Activated T-cell treated with anti-CD3 and anti-CD28 coated beads for 48 hours (primary cell): ENCODE data around the gene RADIL.
"Not testable (repeated sequence)": the region's sequence is repeated elsewhere in the genome, so short reads cannot be mapped to it uniquely, and the experiment has no call there.

Experiments used
- DNase-seq: peaks from one replicate; pipeline ENCODE4 v3.0.0-alpha.2; 2020; ENCODE audit warnings: low read depth

RADIL gene, protein sequence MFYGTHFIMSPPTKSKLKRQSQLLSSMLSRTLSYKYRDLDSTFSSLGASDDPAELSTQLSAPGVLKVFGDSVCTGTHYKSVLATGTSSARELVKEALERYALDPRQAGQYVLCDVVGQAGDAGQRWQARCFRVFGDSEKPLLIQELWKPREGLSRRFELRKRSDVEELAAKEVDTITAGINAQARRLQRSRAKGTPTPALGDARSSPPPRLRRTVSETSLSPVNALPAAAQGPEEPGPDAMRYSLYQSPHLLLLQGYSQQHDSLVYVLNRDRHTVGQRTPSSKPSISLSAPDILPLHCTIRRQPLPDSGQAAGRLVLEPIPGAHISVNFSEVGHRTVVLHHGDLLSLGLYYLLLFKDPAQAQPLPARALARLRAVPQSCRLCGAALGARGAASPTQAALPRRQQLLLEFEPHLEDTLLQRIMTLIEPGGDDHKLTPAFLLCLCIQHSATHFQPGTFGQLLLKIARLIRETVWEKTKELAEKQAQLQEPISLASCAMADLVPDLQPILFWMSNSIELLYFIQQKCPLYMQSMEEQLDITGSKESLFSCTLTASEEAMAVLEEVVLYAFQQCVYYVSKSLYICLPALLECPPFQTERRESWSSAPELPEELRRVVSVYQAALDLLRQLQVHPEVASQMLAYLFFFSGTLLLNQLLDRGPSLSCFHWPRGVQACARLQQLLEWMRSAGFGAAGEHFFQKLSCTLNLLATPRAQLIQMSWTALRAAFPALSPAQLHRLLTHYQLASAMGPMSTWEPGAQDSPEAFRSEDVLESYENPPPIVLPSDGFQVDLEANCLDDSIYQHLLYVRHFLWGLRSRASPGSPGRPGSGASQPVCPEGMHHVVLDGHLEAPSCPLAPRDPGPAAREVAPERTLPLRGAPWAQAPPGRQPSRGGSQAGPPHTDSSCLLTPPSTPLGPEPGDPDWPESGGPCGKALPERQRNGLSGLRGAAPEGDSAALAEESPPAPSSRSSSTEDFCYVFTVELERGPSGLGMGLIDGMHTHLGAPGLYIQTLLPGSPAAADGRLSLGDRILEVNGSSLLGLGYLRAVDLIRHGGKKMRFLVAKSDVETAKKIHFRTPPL

DNA sequence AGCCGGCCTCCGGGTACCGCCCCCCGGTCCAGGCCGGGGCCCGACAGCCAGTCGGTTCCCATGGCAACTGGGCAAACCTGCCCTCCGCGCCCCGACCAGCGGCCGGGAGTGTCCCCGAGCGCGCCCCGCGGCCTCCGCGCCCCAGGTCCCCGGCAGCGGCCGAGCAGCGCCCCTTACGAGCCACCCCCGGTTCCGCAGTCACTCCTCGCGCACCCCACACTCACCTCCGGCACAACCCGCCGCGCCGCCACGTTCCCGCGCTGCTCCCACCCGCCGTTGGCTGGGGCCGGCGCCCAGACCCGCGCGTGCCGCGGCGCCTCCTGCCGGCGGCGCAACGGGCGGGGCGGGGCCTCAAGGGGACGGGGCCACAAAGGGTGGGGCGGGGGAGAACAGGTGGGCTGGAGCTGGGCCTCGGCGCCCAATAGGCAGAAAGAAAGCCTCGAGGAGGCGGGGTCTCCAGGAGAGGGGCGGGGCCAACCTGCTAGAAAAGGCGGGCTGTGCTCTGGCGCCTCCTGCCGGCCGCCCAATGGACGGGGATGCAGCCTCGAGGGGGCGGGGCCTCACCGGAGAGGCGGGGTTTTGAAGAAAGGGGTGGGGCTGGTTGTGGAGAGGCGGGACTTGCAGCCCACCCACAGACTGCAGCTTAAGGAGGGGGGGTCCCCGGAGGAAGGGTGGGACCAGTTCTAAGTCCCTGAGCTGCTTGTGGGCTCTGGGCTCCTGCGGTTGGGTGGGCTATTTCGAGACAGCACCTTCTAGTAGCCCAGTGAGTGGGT, at the start of gene RADIL:
TSS of gene RADIL (minus strand) at position 345 of the 773 bp plus-strand sequence. CDS start 5,577 bp downstream, outside the sequence.
- DNase-seq = peak; percentile 93

DNA sequence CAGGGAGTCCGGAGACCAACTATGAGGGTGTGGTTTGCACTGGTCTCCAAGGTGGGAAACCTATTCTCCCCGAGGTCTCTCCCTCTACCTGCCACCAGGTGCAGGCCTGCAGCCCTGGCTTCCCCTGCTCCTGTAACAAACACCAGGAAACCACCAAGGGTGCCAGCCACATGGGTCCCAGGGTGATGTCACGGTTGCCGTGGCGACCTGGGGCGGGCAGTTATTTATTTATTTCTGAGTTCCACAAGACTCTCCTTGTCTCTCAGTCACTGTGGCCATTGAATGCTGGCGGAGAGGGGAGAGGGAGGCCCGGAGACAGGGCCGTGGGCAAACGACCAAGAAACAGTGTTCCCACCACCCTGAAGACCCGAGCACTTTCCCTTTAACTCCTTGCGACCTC, 48.4 kb upstream of the RADIL start:
- no peak for DNase-seq

DNA sequence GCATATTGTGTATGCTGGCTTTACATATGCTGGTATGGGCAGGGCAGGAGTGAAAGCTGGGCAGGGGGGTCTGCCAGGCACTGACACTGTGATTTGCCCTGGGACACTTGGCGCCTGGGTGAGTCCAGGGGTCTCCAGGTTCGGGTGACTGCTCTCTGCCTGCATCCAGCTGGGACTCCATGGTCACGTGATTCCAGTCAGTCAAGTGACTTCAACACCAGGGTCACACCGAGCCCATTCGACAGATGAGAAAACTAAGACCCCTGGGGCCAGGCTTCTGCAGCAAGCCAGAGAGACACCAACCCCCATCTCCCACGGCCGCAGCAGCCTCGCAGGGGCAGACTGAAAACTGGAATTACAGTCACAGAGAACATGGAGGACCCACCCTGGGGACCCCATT, 45.5 kb upstream of the RADIL start:
- no peak for DNase-seq

DNA sequence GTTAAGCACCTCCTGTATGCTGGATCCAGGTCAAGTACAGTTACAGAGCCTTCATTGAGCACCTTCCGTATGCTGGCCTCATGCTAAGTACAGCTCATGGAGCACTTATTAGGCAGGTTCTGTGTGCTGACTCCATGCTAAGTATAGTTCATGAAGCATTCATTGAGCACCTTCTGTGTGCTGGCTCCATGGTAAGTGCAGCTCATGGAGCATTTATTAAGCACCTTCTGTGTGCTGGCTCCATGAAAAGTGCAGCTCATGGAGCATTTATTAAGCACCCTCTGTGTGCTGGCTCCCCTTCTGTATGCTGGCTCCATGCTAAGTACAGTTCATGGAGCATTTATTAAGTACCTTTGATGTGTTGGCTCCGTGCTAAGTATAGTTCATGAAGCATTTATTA, 44.9 kb upstream of the RADIL start:
- no peak for DNase-seq

DNA sequence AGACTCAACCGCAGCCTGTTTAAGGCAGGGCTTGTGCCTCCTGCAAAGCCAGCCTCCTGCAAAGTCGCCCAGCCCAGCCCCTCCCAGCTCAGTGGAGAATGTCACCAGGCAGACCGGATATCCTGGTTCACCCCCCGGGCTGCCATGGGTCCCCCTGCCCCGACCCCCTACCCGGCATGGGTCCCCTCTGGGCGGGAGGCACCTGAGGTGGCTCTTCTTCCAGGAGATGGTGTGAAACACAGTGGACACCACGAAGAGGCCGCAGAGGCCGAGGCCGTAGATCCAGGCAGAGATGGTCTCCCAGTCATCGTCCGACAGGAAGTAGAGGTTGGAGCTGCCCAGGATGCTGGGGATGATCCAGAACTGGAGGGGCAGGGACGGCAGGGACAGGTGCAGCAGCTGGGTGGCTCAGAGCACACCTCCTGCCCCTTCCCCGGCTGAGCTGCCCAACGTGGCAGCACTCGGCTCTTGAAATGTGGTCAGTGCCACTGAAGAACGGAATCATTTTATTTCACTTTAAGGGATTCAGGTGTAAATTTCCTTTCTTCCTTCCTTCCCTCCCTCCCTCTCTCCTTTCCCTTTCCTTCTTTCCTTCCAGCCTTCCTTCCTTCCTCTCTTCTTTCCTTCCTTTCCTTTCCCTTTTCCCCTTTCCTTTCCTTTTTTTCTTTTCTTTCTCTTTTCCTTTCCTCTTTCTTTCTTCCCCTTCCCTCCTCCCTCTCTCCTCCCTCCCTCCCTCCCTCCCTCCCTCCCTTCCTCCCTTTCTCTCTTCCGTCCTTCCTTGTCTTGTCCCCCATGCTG, 36.7 kb upstream of the RADIL start:
- no peak for DNase-seq

DNA sequence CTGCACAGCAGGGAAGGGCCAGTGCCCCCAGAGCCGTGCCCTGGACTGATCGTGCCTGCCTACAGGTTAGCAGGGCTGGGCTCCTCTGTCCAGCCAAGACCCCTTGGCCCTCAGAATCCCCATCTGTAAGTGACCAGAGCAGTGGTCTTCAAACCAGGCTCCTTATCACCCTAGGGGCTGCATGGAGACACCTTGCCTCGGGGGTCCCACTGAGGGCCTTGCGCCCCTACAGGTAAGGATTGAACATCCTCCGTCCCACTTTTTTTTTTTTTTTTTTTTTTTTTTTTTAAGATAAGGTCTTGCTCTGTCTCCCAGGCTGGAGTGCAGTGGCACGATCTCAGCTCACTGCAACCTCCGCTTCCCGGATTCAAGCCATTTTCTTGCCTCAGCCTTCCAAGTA, 32.6 kb upstream of the RADIL start:
- no peak for DNase-seq

DNA sequence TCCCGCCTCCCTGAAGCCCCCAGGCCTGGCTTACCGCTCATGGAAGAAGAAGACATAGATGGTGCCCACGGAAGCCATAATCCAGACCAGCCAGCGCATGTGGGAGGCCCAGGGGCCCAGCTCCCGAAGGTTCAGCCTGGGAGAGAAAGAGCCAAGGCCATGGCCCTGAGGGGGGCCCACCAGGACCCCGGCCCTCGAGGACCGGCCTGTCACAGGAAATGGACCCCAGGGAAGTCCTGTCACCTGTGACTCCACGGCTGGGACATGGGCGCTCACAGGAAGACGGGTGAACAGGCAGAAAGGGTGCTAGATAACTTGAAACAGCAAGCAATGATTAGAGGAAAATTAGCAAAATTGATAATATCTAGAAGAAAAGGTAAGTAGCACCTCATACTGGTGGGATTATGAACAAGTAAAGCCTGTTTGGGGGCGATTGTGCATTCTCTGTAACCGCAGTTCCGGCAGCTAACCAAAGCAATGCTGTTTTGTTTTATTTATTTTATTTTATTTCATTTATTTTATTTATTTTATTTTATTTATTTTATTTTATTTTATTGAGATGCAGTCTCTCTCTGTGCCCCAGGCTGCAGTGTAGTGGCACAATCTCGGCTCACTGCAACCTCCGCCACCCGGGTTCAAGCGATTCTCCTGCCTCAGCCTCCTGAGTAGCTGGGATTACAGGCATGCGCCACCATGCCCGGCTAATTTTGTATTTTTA, 27.8 kb upstream of the RADIL start:
- DNase-seq = no peak

DNA sequence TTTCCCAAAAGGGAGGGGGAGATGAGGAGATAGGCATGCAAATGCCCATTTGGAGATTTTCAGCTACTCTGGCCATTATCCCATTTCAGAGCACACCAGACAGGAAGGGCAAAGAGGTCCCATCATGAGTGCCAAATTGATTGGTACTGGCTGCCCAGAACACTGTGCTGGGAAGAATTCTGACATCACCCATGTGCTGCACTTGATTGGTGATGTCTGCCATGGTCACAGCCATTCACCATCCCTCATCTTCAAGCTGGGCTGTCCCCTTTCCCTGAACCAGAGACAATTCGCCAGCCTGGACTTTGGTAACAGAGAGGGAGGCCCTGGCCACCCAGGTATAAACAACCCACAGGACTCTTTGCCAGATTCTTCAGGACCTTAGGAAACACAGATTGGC, 23.2 kb upstream of the RADIL start:
- no peak for DNase-seq

DNA sequence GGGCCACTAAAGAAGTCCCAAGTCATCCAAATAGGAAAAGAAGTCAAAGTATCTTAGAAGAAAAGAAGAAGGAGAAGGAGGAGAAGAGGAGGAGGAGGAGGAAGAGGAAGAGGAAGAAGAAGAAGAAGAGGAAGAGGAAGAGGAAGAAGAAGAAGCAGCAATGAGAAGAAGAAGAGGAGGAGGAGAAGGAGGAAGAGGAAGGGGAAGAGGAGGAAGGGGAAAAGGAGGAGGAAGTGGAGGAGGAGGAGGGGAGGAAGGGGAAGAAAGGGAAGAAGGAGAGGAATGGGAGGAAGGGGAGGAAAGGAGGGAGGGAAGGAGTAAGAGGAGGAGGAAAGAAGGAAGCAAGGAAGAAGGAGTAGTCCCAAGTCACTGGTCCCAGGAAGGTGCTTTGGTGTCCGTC, 21.7 kb upstream of the RADIL start:
- no peak for DNase-seq

DNA sequence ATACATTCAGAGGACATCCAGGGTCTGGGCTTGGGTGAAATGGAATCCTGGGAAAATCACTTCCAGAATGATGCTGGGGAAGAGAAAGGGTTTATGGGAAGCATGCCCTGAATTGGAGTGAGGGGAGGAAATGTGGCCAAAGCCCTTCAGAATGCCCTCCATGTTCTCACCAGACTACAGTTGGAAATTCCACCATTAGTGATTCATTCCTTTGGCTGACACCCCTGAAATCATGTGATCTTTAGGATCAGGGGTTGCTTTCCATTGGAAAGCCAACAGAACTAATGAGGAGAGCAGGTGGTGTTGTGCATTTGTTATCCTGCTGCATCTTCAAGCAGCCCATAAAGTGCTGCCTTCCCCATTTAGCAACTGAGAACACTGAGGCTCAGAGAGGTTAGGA, 20.8 kb upstream of the RADIL start:
- no peak for DNase-seq

DNA sequence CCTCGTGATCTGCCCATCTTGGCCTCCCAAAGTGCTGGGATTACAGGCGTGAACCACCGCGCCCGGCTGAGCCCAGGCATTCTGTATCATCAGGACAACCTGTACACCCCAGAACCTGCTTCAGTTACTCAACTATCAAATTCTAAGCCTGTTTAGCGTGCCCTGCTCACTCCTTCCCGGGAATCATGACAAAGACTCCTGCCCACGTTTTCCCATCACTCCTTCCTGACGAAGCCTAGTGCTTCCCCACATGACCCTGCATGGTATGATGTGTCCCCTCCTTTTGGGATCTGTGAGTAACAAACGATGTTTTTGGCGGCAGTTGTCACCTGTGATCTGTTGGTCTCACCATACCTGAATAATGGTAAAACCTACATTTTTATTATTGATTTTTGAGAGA, 12.2 kb upstream of the RADIL start:
- DNase-seq = no peak

DNA sequence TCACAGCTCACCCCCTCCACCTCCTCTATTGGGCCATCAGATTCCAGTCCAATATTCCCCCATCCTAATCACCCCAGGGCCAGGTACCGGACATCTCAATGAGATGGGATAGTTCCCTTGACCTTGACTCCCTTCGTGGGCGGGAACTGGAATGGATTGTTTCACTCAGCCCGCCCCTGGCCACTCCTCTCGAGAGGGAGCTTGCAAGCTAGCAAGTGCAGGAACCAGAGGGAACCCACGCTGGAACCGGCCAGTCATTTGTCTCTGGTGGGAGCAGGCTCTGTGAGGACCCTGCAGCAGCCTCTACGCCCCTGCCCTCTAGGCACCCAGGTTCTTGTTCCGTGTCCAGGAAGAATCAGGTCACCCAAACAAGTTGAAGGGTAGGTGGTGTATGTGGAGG, 11.0 kb upstream of the RADIL start:
- DNase-seq = no peak

DNA sequence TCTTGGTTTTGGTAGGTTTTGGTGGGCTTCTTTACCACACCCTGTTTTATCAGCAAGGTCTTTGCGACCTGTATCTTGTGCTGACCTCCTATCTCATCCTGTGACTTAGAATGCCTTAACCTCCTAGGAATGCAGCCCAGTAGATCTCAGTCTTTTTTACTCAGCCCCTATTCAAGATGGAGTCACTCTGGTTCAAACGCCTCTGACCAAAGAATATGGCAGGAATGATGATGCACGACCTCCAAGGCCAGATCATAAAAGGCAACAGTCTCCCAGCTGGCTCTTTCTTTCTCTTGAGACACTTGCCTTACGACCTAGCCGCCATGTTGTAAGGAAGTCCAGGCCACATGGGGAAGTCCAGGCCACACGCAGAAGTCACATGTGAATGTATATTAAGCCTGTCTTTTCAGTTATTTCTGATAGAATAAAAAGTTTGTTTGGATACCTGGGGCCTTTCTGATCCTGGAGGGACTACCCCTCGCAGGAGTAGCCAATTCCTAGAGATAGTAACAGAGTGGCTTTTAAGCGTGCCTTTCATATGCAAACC, 10.5 kb upstream of the RADIL start:
- DNase-seq = no peak

DNA sequence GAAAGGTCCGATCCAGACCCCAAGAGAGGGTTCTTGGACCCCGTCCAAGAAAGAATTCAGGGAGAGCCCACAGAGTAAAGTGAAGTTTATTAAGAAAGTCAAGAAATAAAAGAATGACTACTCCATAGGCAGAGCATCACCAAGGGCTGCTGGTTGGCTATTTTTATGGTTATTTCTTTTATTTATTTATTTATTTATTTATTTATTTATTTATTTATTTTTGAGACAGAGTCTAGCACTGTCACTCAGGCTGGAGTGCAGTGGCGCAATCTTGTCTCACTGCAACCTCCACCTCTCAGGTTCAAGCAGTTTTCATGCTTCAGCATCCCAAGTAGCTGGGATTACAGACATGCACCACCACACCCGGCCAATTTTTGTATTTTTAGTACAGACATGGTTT, 9.7 kb upstream of the RADIL start:
- not testable (repeated sequence) for DNase-seq

DNA sequence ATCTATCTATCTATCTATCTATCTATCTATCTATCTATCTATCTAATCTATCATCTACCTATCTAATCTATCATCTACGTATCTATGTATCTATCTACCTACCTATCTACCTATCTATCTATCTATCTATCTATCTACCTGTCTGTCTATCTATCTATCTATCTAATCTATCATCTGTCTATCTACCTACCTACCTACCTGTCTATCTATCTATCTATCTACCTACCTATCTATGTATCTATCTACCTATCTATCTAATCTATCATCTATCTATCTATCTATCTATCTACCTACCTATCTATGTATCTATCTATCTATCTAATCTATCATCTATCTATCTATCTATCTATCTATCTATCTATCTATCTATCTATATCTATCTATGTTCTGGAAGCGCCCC, 8.0 kb upstream of the RADIL start:
- DNase-seq = not testable (repeated sequence)

DNA sequence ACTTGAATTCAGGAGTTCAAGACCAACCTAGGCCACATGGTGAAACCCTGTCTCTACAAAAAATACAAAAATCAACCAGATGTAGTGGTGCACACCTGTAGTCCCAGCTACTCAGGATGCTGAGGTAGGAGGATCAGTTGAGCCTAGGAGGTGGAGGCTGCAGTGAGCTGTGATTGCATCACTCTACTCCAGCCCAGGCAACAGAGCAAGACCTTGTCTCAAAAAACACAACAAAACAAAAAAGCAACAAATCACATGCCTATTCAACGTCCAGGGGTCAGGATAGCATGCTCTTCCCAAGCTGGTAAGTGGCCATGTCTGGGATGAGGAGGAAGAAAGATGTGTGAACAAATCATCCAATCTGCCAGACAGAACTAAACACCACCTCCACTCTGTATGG, 6.2 kb upstream of the RADIL start:
- DNase-seq = no peak

DNA sequence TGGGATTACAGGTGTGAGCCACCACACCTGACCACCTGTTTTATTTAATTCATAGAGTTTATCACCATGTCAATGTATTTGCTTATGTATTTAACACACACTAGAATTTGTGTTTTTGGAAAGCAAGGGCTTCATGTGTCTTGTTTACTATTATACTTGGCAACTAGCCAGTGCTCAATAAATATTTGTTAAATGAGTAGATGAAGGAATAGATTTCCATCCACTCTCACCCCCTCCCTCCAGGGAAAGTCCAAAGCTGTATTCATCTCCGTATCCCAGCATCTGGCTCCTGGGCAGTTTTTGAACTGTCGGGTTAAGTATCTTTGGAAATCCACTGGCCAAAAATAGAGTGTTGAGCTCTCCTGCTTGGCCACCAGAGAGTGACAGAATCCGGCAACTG, 4.6 kb upstream of the RADIL start:
- no peak for DNase-seq

DNA sequence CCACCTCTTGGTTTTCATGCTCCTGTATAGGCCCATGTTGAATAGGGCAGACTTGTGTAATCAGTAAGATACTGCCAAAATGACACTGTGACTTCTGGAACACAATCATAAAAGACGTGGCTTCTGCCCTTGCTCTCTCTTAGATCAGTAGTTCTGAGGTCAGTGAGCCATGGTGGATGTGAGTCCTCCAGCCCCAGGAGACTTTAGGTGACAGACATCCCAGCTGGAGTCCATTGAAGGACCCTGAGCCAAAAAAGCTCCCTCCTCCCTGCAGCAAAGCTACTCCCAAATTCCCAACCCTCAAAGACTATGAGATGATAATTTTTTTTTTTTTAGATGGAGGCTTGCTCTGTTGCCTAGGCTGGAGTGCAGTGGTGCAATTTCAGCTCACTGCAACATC, 3.2 kb upstream of the RADIL start:
- DNase-seq = no peak

DNA sequence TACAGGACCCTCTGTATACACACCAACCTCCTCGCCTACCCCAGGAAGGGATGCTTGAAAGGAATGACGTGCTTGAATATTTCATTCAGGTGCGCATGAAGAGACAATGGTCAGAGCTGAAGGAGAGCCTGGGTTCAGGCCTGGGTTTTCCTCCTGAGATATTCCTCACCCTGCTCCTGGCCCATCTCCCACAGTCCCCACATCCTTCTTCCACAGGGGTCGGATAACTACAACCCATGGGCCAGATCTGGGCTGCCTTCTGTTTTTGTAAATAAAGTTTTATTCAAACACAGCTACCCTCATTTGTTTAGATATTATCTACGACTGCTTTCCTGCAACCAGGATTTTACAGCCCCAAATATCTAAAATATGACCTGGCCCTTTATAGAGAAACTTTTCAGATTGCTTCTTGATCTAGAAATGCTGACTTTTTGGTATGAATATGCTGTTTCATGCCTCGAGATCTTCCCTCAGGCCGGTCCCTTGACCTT, 1.8 kb upstream of the RADIL start:
- DNase-seq = no peak

DNA sequence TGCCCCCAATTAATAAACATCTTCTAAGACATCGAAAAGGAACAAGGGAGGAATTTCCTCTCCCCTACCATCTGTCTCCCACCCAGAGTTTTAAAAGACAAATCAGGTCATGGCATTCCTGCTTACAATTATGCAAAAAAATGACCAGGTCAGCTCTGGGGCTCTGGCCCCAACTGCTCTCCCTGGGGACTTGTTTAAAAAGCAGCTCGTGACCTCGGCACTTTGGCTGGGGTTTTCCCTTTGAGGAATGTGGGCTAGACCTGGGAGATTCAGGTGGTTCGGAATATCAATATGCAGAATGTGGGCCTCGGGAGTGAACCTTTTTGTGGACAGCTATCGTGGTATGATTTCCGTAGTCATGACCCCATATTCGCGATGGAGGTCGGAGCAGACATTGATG, 648 bp upstream of the RADIL start:
- DNase-seq = no peak
